Spinal cord (tissue), 10 donors: ENCODE data around the gene FMR1. TPM values are rescaled to one million over a fixed set of nuclear protein-coding genes. Genes with fewer than 3 reads are reported as not detected.
A peak's percentile ranks its signal among the peaks of the same experiment; 100 is the strongest.

Experiments used
- DNase-seq, 6 donors: peaks; one replicate each; pipeline versions ENCODE4 v3.0.0 to v3.0.0-alpha.2; 2013 to 2015; ENCODE audit warnings: low spot score in 6 of 6, low read depth in 4 of 6
- H3K27ac ChIP-seq: one replicate; pipeline ENCODE4 v1.5.1; 2013; ENCODE audit warnings: low read depth, low read length, control low read depth
- H3K27me3 ChIP-seq: one replicate; pipeline ENCODE4 v1.6.1; 2013; ENCODE audit warnings: low read length; ENCODE audit not compliant: control insufficient read depth, insufficient read depth
- H3K36me3 ChIP-seq: one replicate; pipeline ENCODE4 v1.6.1; 2013; ENCODE audit warnings: low read length; ENCODE audit not compliant: control insufficient read depth, insufficient read depth
- H3K4me1 ChIP-seq: one replicate; pipeline ENCODE4 v1.6.1; 2013; ENCODE audit warnings: low read length; ENCODE audit not compliant: control insufficient read depth, insufficient read depth
- H3K4me3 ChIP-seq: one replicate; pipeline ENCODE4 v1.5.1; 2013; ENCODE audit warnings: low read depth, low read length, control low read depth
- H3K9me3 ChIP-seq: one replicate; pipeline ENCODE4 v1.6.1; 2013; ENCODE audit warnings: low read length; ENCODE audit not compliant: control insufficient read depth, insufficient read depth
- WGBS: methylation state at CpG from one replicate; pipeline ENCODE4 v1.1.5; 2013; ENCODE audit warnings: missing lambda C conversion rate; ENCODE audit not compliant: insufficient coverage; 5-methylcytosine and 5-hydroxymethylcytosine counted together
- long read RNA-seq, 4 donors: transcript quantifications; one replicate each; lab custom pipeline, GENCODE V29; 2026
- polyA plus RNA-seq, 2 donors: library from polyadenylated mRNA; unstranded; fragments of 120-200 nt; gene quantifications; one replicate each; pipeline ENCODE4 v1.2.1, GENCODE V29; 2013; ENCODE audit not compliant: insufficient read length in 2 of 2
- total RNA-seq, 2 donors: library from RNA; depleted of rRNA in 1 of 2; stranded (reverse); fragments of 120-200 nt in 1 of 2; fragments of >200 nt in 1 of 2; gene quantifications; one replicate each; pipeline versions ENCODE4 v1.2.3 to v1.2.4, GENCODE V29; 2013 to 2014
- donor health status: healthy.

FMR1 gene
- total RNA-seq (10 to 100 TPM; 48.0 to 82.0 TPM), polyA plus RNA-seq (10 to 100 TPM; 60.9 to 68.7 TPM)
- long read RNA-seq, donor 1, full-length matches to known transcripts, result 1 of 1 reads
- long read RNA-seq, donor 1, partial matches to known transcripts, result 0 of 1 reads
- long read RNA-seq, donor 1, other reads (novel, unspliced or antisense), result 0 of 1 reads
- long read RNA-seq, donor 2, full-length matches to known transcripts, result 2 of 2 reads
- long read RNA-seq, donor 2, partial matches to known transcripts, result 0 of 2 reads
- long read RNA-seq, donor 2, other reads (novel, unspliced or antisense), result 0 of 2 reads
- long read RNA-seq, donor 3, full-length matches to known transcripts, result 2 of 2 reads
- long read RNA-seq, donor 3, partial matches to known transcripts, result 0 of 2 reads
- long read RNA-seq, donor 3, other reads (novel, unspliced or antisense), result 0 of 2 reads
- long read RNA-seq, donor 4, full-length matches to known transcripts, result 1 of 1 reads
- long read RNA-seq, donor 4, partial matches to known transcripts, result 0 of 1 reads
- long read RNA-seq, donor 4, other reads (novel, unspliced or antisense), result 0 of 1 reads

DNA sequence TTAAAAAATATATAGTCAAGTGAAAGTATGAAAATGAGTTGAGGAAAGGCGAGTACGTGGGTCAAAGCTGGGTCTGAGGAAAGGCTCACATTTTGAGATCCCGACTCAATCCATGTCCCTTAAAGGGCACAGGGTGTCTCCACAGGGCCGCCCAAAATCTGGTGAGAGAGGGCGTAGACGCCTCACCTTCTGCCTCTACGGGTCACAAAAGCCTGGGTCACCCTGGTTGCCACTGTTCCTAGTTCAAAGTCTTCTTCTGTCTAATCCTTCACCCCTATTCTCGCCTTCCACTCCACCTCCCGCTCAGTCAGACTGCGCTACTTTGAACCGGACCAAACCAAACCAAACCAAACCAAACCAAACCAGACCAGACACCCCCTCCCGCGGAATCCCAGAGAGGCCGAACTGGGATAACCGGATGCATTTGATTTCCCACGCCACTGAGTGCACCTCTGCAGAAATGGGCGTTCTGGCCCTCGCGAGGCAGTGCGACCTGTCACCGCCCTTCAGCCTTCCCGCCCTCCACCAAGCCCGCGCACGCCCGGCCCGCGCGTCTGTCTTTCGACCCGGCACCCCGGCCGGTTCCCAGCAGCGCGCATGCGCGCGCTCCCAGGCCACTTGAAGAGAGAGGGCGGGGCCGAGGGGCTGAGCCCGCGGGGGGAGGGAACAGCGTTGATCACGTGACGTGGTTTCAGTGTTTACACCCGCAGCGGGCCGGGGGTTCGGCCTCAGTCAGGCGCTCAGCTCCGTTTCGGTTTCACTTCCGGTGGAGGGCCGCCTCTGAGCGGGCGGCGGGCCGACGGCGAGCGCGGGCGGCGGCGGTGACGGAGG is at the start of gene FMR1:
FMR1 (plus strand) TSS at position 728 of the 831 bp plus-strand sequence. CDS start 261 bp downstream, outside the sequence.
- Histone ChIP-seq H3K27ac (peak within 1 kb of the TSS; percentile 95), H3K36me3 (no peaks in the 10 kb centered on the region), H3K27me3 (no peaks in the 10 kb centered on the region), H3K4me1 (peaks cover 6% of the 10 kb centered on the region), H3K4me3 (peak within 1 kb of the TSS; percentile 78), H3K9me3 (no peaks in the 10 kb centered on the region)
- 25% methylated on average over 62 of the region's 66 CpGs for WGBS
- peak; percentile 54 to 97 (median 79) for DNase-seq

DNA sequence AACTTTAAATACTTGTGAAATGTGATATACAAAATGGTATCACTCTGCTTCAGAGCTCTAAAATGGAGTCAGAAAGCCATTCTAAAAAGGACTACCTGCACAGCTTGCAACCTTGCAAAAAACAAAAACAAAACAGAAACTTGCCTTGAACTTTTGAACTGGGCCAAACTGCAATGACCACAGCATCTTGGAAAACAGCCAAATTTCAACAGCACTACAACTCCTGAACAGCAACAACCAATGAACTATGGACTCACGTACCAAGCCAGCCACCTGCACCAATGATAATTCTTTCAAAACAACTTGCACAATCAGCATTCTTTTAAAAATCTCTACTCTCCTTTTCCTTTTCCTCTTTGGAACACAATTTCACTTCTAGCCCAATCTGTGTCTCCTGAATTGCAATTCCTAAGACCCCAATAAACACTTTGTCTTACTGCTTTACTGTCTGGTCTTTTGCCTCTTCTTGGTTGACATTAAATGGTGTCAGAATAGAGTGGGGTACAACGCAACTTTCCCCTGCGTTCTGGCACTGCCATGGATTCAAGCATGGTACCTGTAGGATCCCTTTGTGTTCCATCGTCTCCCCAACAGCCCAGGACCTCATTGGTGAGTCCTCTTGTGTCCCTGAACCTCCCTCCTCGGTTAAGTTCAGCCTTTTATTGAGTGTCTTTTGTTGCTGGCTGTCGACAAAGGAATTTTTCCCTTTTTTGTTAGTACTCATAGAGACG is 35.7 kb upstream of the FMR1 start:
- H3K4me3 ChIP-seq, result no peak overlapping the region
- H3K9me3 ChIP-seq, result peaks cover 6% of the 10 kb centered on the region
- WGBS, result 62% methylated on average over 3 of the region's 7 CpGs
- no peak overlapping the region for H3K27ac ChIP-seq
- no peaks in the 10 kb centered on the region for H3K27me3 ChIP-seq
- no peaks in the 10 kb centered on the region for H3K36me3 ChIP-seq
- H3K4me1 ChIP-seq, result no peaks in the 10 kb centered on the region
- DNase-seq, result no peak

DNA sequence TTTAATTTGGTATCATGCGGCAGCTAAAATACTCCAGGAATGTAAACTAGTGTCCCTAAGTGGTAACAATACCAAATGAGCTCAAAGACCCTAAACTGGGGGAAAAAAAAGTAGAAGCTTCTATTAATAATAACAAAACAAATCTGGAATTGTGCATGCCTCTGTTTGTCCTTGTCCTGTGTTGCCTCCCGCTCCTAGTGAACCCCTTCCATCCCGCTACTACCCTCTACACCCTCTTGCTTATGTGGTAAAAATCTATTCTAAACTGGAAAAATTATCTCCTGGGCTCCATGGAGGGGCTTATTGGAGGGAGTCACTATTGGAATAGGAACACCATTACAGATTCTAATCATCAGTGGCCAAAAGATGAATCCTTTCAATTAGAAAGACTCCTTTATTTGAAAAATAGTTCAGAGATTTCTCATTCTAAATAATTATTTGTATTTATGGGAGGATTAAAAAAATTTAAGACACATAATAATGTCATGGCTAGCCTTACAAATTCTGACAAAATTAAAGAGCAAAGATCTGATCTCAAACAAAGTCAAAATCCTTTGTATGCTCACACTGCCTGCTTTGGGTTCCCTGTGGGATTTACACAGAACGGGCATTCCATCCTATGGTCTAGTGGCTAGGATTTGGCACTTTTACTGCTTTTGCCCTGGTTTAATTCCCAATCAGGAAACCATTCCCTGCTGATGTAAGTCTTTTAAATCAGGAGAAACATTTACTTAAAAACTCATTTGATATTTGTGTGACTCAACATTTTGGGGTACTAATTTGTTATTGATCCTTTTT is 34.7 kb upstream of the FMR1 start:
- DNase-seq, result no peak
- WGBS, result no CpG with 5 or more reads among the region's 4 CpGs
- no peak overlapping the region for H3K4me3 ChIP-seq
- no peaks in the 10 kb centered on the region for H3K36me3 ChIP-seq
- no peak overlapping the region for H3K27ac ChIP-seq
- H3K4me1 ChIP-seq, result no peaks in the 10 kb centered on the region
- H3K9me3 ChIP-seq, result no peaks in the 10 kb centered on the region
- no peaks in the 10 kb centered on the region for H3K27me3 ChIP-seq

DNA sequence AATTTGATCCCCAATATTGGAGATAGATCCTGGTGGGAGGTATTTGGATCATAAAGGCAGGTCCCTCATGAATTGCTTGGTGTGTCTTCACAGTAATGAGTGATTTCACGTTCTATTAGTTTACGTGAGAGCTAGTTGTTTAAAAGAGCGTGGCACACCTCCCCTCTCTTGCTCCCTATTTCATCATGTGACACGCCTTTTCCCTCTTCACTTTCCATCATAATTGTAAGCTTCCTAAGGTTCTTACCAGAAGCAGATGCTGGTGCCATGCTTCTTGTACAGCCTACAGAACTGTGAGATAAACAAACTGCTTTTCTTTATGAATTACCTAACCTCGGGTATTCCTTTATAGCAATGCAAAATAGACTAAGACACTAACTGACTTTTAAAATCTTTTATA is 34.0 kb upstream of the FMR1 start:
- WGBS, result 62% methylated on average over 3 of the region's 5 CpGs
- DNase-seq, result no peak
- H3K9me3 ChIP-seq, result no peaks in the 10 kb centered on the region
- no peak overlapping the region for H3K4me3 ChIP-seq
- H3K36me3 ChIP-seq, result no peaks in the 10 kb centered on the region
- no peaks in the 10 kb centered on the region for H3K4me1 ChIP-seq
- H3K27ac ChIP-seq, result no peak overlapping the region
- no peaks in the 10 kb centered on the region for H3K27me3 ChIP-seq

DNA sequence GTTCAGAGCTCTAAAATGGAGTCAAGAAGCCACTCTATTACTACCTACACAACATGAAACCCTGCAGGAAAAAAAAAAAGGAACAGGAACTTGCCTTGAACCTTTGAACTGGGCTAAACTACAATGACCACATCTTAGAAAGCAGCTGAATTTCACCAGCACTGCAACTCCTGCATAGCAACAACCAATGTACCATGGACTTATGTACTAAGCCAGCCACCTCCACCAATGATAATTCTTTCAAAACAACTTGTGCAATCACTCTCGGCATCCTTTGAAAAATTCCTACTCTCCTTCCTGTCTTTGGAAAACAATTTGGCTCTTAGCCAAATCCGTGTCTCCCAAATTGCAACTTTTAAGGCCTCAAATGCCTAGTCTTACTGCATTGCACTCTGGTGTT is 26.8 kb upstream of the FMR1 start:
- no peaks in the 10 kb centered on the region for H3K36me3 ChIP-seq
- no peak overlapping the region for H3K27ac ChIP-seq
- DNase-seq, result peak in 2 of 6 donors; percentile 1 to 3
- H3K4me1 ChIP-seq, result no peaks in the 10 kb centered on the region
- H3K9me3 ChIP-seq, result no peaks in the 10 kb centered on the region
- H3K27me3 ChIP-seq, result no peaks in the 10 kb centered on the region
- 44% methylated on average over 1 of the region's 2 CpGs for WGBS
- H3K4me3 ChIP-seq, result no peak overlapping the region

DNA sequence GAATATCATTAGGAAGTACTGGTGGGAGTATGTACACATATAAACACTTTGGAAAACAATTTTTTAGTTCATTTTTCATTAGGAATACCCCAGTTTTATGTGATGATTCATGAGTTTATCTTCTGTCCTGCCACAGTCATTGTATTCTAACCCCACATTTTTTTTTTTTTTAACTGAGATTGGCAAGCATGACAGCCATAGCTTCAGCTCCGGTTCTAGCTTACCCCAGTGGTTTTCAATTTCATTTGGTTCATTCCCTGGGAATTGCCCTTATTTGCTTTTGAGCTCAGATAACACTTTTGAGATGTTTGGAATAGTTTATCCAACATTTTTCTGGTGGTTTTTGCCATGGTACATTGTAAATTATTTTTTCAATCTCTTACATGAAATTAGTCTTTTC is 21.0 kb upstream of the FMR1 start:
- H3K36me3 ChIP-seq, result no peaks in the 10 kb centered on the region
- DNase-seq, result no peak
- H3K4me1 ChIP-seq, result no peaks in the 10 kb centered on the region
- H3K4me3 ChIP-seq, result no peak overlapping the region
- no peaks in the 10 kb centered on the region for H3K27me3 ChIP-seq
- WGBS, result 60% methylated on average over 1 of the region's 1 CpG
- H3K9me3 ChIP-seq, result no peaks in the 10 kb centered on the region
- no peak overlapping the region for H3K27ac ChIP-seq

DNA sequence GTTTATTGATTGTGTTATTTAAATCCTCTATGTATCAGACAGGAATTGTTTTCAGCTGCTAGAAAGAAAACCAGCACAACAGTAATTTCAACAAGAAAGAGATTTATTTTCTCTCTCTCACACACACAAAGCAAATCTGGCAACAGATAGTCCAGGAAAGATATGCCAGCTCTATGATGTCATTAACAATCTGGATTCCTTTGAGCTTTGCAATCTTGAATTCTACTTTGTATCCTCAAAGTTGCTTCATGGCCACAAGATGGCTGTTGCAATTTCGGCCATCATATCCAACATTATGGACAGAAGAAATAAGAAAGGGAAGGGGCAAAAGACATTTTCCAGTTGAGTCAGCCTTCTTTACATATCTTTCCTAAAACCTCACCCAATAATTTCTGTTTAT is 19.8 kb upstream of the FMR1 start:
- no peak overlapping the region for H3K4me3 ChIP-seq
- H3K27ac ChIP-seq, result no peak overlapping the region
- H3K9me3 ChIP-seq, result no peaks in the 10 kb centered on the region
- H3K36me3 ChIP-seq, result no peaks in the 10 kb centered on the region
- no peaks in the 10 kb centered on the region for H3K27me3 ChIP-seq
- no peak for DNase-seq
- no peaks in the 10 kb centered on the region for H3K4me1 ChIP-seq
- no CpG with 5 or more reads among the region's 1 CpG for WGBS

DNA sequence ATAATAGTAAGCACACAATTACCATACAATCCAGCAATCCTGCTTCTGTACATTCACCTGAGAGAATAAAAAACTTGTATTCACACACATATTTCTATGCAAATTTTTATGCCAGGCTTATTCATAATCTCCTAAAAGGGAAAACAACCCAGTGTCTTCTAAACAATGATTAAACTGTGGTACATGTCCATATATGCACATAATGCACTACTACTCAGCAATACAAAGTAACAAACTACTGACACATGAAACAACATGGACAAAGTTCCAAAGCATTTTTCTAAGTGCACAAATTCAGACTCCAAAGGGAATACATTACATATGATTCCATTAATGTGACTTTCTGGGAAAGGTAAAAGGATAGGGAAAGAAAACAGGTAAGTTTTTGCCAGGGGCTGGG is 18.0 kb upstream of the FMR1 start:
- Histone ChIP-seq H3K36me3 (no peaks in the 10 kb centered on the region), H3K4me1 (no peaks in the 10 kb centered on the region), H3K4me3 (no peak overlapping the region), H3K9me3 (no peaks in the 10 kb centered on the region), H3K27ac (no peak overlapping the region), H3K27me3 (no peaks in the 10 kb centered on the region)
- DNase-seq, result no peak
